PC-3 (cell line): ENCODE data around the gene EIF3I. TPM values are rescaled to one million over a fixed set of nuclear protein-coding genes. Genes with fewer than 3 reads are reported as not detected.

ENCODE experiments used
- ATAC-seq: fragments of 200-7000 bp; cut with Tn5 transposase; 2 replicates; pipeline ENCODE4 v1.9.1; 2020; ENCODE audit warnings: mild to moderate bottlenecking, moderate library complexity
- BruUV-seq: library from RNA; stranded (reverse); fragments of 400-500 nt; replicated peaks from 2 replicates; lab custom pipeline; 2021; lab: Mats Ljungman, UMichigan
- CTCF ChIA-PET: fragments of 300-600 bp; sonication (Branson Sonifier 250); formaldehyde crosslinking; loops from one replicate; lab custom pipeline; 2022; ENCODE audit warnings: antibody characterized with exemption; lab: Charles Lee
- POLR2A ChIA-PET: fragments of 300-600 bp; sonication (Branson Sonifier 250); formaldehyde crosslinking; loops from one replicate; lab custom pipeline; 2022; ENCODE audit warnings: antibody characterized with exemption; ENCODE audit not compliant: unreplicated experiment; lab: Charles Lee
- DNase-seq: peaks from one replicate; pipeline ENCODE4 v3.0.0-alpha.2; 2015
- H2AFZ ChIP-seq: fragments of 300-600 bp; sonication (generic); 2 replicates; pipeline ENCODE4 v1.6.0; 2016; ENCODE audit warnings: antibody characterized with exemption, low read length
- H3F3A ChIP-seq: fragments of 300-600 bp; sonication (generic); one replicate; pipeline ENCODE4 v1.6.0; 2017; ENCODE audit warnings: antibody characterized with exemption, low read length, control low read depth, mild to moderate bottlenecking; ENCODE audit not compliant: unreplicated experiment
- H3K27ac ChIP-seq: fragments of 300-600 bp; sonication (generic); 2 replicates; pipeline ENCODE4 v1.5.1; 2016; ENCODE audit warnings: mild to moderate bottlenecking, low read length
- H3K27me3 ChIP-seq: fragments of 300-600 bp; sonication (generic); 2 replicates; pipeline ENCODE4 v1.6.1; 2016; ENCODE audit warnings: low read length, mixed read lengths
- H3K36me3 ChIP-seq: fragments of 300-600 bp; sonication (generic); 2 replicates; pipeline ENCODE4 v1.6.1; 2016; ENCODE audit warnings: low read depth, mixed run types, low read length, mixed read lengths
- H3K4me1 ChIP-seq: fragments of 300-600 bp; sonication (generic); 2 replicates; pipeline ENCODE4 v1.5.1; 2016; ENCODE audit warnings: low read length; ENCODE audit not compliant: insufficient read depth
- H3K4me2 ChIP-seq: fragments of 300-600 bp; sonication (generic); 2 replicates; pipeline ENCODE4 v1.6.0; 2016; ENCODE audit warnings: low read length
- H3K4me3 ChIP-seq: fragments of 300-600 bp; sonication (generic); 2 replicates; pipeline ENCODE4 v1.5.1; 2016; ENCODE audit warnings: mild to moderate bottlenecking, low read length, mixed read lengths
- H3K79me2 ChIP-seq: fragments of 300-600 bp; sonication (generic); 2 replicates; pipeline ENCODE4 v1.6.1; 2017; ENCODE audit warnings: low read length, mixed read lengths
- H3K9ac ChIP-seq: fragments of 300-600 bp; sonication (generic); 2 replicates; pipeline ENCODE4 v1.6.0; 2016; ENCODE audit warnings: mild to moderate bottlenecking, low read length
- H3K9me2 ChIP-seq: fragments of 300-600 bp; sonication (generic); replicated peaks from 2 replicates; pipeline ENCODE4 v1.6.1; 2016; ENCODE audit warnings: mixed run types, low read length, mixed read lengths
- H3K9me3 ChIP-seq: fragments of 300-600 bp; sonication (generic); 2 replicates; pipeline ENCODE4 v1.6.1; 2016; ENCODE audit warnings: low read length, mixed read lengths
- H4K20me1 ChIP-seq: fragments of 300-600 bp; sonication (generic); 2 replicates; pipeline ENCODE4 v1.6.1; 2016; ENCODE audit warnings: low read length, mixed read lengths
- CTCF ChIP-seq: fragments of 300-600 bp; sonication (generic); conservative IDR thresholded peaks from 2 replicates; pipeline ENCODE4 v1.5.1; 2017; ENCODE audit warnings: antibody characterized with exemption, low read depth, mild to moderate bottlenecking, low read length
- EZH2 ChIP-seq: fragments of 300-600 bp; sonication (generic); IDR thresholded peaks from one replicate; pipeline ENCODE4 v1.6.1; 2017; ENCODE audit warnings: antibody characterized with exemption, mild to moderate bottlenecking, low read length; ENCODE audit not compliant: unreplicated experiment
- EZH2phosphoT487 ChIP-seq: fragments of 300-600 bp; sonication (generic); IDR thresholded peaks from 2 replicates; pipeline ENCODE4 v1.6.1; 2018; ENCODE audit warnings: mild to moderate bottlenecking, antibody characterized with exemption, low read length, borderline replicate concordance
- intact Hi-C: fragments of 100-400 bp; cut with micrococcal nuclease; formaldehyde crosslinking; loops from 2 replicates; pipeline ENCODE4 v1.9.0; 2023
- total RNA-seq: library from RNA; depleted of rRNA; stranded (reverse); fragments of >200 nt; gene quantifications from 2 replicates; pipeline ENCODE4 v1.2.3, GENCODE V29; 2014

The EIF3I gene
- total RNA-seq, 1 experiment from 2014 or later = 442 TPM

DNA sequence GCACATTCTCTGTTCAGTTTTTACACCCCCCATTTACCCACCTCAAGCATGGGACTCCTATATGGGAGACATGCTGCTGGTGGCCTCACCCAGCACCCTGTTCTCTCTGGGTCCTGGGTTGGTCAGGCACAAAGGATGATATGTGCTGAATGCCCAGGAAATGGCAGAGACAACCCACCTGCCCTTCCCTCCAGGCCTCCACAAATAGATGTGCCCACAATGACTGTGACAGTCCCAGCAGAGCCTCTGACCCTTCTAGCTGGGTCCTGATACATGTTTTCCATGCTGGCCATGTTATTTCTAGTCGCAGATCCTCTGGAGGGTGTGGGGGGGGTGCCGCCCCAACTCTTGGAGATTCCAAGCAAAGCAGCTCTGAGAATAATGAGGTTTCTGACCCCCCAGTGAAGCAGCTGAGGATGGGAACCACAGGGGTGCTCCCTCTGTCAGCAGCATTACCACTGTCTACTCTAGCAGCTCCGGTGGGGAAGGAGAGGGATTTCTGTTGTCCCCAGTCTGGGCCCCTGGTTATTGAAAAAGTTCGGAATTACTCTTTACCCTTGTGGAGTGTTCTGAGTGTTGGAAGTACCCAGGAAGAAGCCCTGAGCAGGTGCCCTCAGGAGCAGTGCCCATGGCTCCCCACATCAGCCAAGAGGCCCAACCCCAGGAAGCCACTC is 23.0 kb upstream of the EIF3I start:
- TF ChIP-seq EZH2 (no peak), CTCF (no peak), EZH2phosphoT487 (no peak)
- H3K4me1 ChIP-seq = peaks cover 18% of the 10 kb centered on the region
- no peak overlapping the region for H3K27ac ChIP-seq
- intact Hi-C loops = no loop called here
- no peaks in the 10 kb centered on the region for H3K27me3 ChIP-seq
- H2AFZ ChIP-seq = no peak overlapping the region
- peaks cover 29% of the 10 kb centered on the region; the same call in 1 of the 2 replicates for H3K36me3 ChIP-seq
- no peaks in the 10 kb centered on the region for H3F3A ChIP-seq
- no peak overlapping the region for H3K4me2 ChIP-seq
- no peak overlapping the region for H3K4me3 ChIP-seq
- ATAC-seq (peak; percentile 3; the same call in 1 of the 2 replicates), DNase-seq (no peak)
- H3K9me2 ChIP-seq = no peaks in the 10 kb centered on the region
- no peaks in the 10 kb centered on the region for H3K9me3 ChIP-seq
- ChIA-PET CTCF (no interaction called here), POLR2A (no interaction called here)
- BruUV-seq = no TSS peak
- no peak overlapping the region for H3K9ac ChIP-seq
- H3K79me2 ChIP-seq = no peaks in the 10 kb centered on the region
- H4K20me1 ChIP-seq = no peaks in the 10 kb centered on the region

DNA sequence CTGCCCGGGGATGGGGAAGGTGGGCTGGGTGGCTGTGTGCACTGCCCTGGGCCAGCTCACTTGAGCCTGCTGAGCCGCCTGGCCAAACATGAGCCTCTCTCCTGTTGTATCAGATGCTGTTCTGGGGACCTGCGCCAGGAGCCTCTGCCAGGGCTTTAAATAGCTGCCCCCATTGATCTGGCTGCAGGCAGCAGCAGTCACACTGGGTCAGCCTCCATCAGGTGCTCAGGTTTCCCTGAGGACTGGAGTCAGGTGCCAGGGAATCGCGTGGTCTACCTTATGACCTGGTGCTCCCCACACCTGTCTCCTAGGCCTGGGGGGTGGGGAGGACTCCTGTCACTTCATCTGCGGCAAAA is 22.5 kb upstream of the EIF3I start:
- no peaks in the 10 kb centered on the region for H3K9me3 ChIP-seq
- peak overlapping the region; percentile 85 for H3K4me2 ChIP-seq
- H3K27ac ChIP-seq = no peak overlapping the region
- no peak for DNase-seq
- POLR2A ChIA-PET = no interaction called here
- H3K9ac ChIP-seq = no peak overlapping the region
- H3K36me3 ChIP-seq = peaks cover 24% of the 10 kb centered on the region; the same call in 1 of the 2 replicates
- CTCF ChIA-PET = interaction anchor here (1.0 kb wide), 1 partner anchor 46 kb away, joined by 3 read pairs; no protein-coding TSS in a partner anchor
- H4K20me1 ChIP-seq = no peaks in the 10 kb centered on the region
- BruUV-seq = no TSS peak
- peak overlapping the region; percentile 67; the same call in 1 of the 2 replicates for H3K4me3 ChIP-seq
- TF ChIP-seq EZH2 (no peak), CTCF (no peak), EZH2phosphoT487 (no peak)
- no peaks in the 10 kb centered on the region for H3K79me2 ChIP-seq
- intact Hi-C loops = loop anchor here (2.0 kb wide), 1 partner anchor 19 kb away; no protein-coding TSS in a partner anchor
- no peaks in the 10 kb centered on the region for H3F3A ChIP-seq
- H3K4me1 ChIP-seq = peaks cover 20% of the 10 kb centered on the region
- no peak overlapping the region for H2AFZ ChIP-seq
- no peaks in the 10 kb centered on the region for H3K9me2 ChIP-seq
- peak; percentile 5; the same call in 1 of the 2 replicates for ATAC-seq
- H3K27me3 ChIP-seq = no peaks in the 10 kb centered on the region
